Caco-2 (cell line): Measurements from ENCODE around the gene RPA1. TPM values are rescaled to one million over a fixed set of nuclear protein-coding genes. Genes with fewer than 3 reads are reported as not detected.

Source experiments
- BruUV-seq: library from RNA; stranded (reverse); fragments of 400-500 nt; replicated peaks from 2 replicates; lab custom pipeline; 2021; lab: Mats Ljungman, UMichigan
- CTCF ChIA-PET: fragments of 300-600 bp; sonication (Branson Sonifier 250); formaldehyde crosslinking; loops from one replicate; lab custom pipeline; 2022; ENCODE audit warnings: antibody characterized with exemption; lab: Charles Lee
- POLR2A ChIA-PET: fragments of 300-600 bp; sonication (Branson Sonifier 250); formaldehyde crosslinking; loops from one replicate; lab custom pipeline; 2022; ENCODE audit warnings: antibody characterized with exemption; lab: Charles Lee
- DNase-seq, 2 experiments: peaks; one replicate each; pipeline versions ENCODE4 v3.0.0 to v3.0.0-alpha.2; 2020 to 2022
- H3K27me3 ChIP-seq: replicated peaks from 2 replicates; pipeline ENCODE4 v1.6.0; 2011; ENCODE audit warnings: low read length; ENCODE audit not compliant: control insufficient read depth, insufficient read depth
- H3K36me3 ChIP-seq: 2 replicates; pipeline ENCODE4 v1.5.1; 2011; ENCODE audit warnings: low read length; ENCODE audit not compliant: control insufficient read depth, insufficient read depth
- H3K4me1 ChIP-seq: fragments of 250-450 bp; sonication (Bioruptor Pico); 2 replicates; pipeline ENCODE4 v1.5.1; 2020; ENCODE audit warnings: mild to moderate bottlenecking
- H3K4me3 ChIP-seq: 2 replicates; pipeline ENCODE4 v1.5.1; 2011; ENCODE audit warnings: low read depth, mild to moderate bottlenecking, control low read depth, low read length
- H3K9me3 ChIP-seq: fragments of 250-450 bp; sonication (Bioruptor Pico); 2 replicates; pipeline ENCODE4 v1.5.1; 2020; ENCODE audit warnings: mild to moderate bottlenecking, moderate library complexity
- H3K27ac Mint-ChIP-seq: one replicate; pipeline ENCODE4 v1.8.0; 2022; ENCODE audit warnings: mixed read lengths; ENCODE audit not compliant: unreplicated experiment
- H3K27me3 Mint-ChIP-seq: one replicate; pipeline ENCODE4 v1.8.0; 2022; ENCODE audit warnings: mixed read lengths; ENCODE audit not compliant: insufficient read depth, unreplicated experiment
- H3K36me3 Mint-ChIP-seq: one replicate; pipeline ENCODE4 v1.8.0; 2022; ENCODE audit warnings: mild to moderate bottlenecking, mixed read lengths; ENCODE audit not compliant: insufficient read depth, unreplicated experiment
- H3K4me1 Mint-ChIP-seq: one replicate; pipeline ENCODE4 v1.8.0; 2022; ENCODE audit warnings: low read depth, mixed read lengths; ENCODE audit not compliant: unreplicated experiment
- H3K4me3 Mint-ChIP-seq: one replicate; pipeline ENCODE4 v1.8.0; 2022; ENCODE audit warnings: mild to moderate bottlenecking, moderate library complexity, mixed read lengths; ENCODE audit not compliant: unreplicated experiment
- H3K9me3 Mint-ChIP-seq: one replicate; pipeline ENCODE4 v1.8.0; 2022; ENCODE audit warnings: mixed read lengths; ENCODE audit not compliant: unreplicated experiment
- intact Hi-C: fragments of 100-400 bp; cut with micrococcal nuclease; formaldehyde crosslinking; loops from one replicate; pipeline ENCODE4 v1.10.0; 2022; ENCODE audit not compliant: unreplicated experiment
- total RNA-seq: library from RNA; stranded (reverse); gene quantifications from 2 replicates; pipeline ENCODE4 v1.2.3, GENCODE V29; 2022
- TF ChIP-seq, protein P1 (sequence below), 2 experiments: fragments of 200-600 bp in 1 of 2; IDR thresholded peaks; 1 replicate in 1 of 2; 2 replicates in 1 of 2; pipeline versions ENCODE4 v1.5.1 to v1.8.0; 2011 to 2022; ENCODE audit warnings: antibody characterized with exemption in 1 of 2, control low read depth in 1 of 2, inconsistent platforms in 1 of 2, low read depth in 1 of 2, low read length in 1 of 2, mild to moderate bottlenecking in 1 of 2, moderate library complexity in 1 of 2; ENCODE audit not compliant: insufficient read depth in 1 of 2, severe bottlenecking in 1 of 2, unreplicated experiment in 1 of 2

RPA1 gene
- total RNA-seq, 1 experiment from 2014 or later: 167 TPM

GRCh38 chr17:1860978-1861377 is 31.2 kb downstream of the RPA1 start:
- no peaks in the 10 kb centered on the region for H3K4me1 Mint-ChIP-seq
- H3K4me1 ChIP-seq: no peaks in the 10 kb centered on the region
- CTCF ChIA-PET: no interaction called here
- H3K4me3 ChIP-seq: no peak overlapping the region
- no peaks in the 10 kb centered on the region for H3K9me3 ChIP-seq
- no TSS peak for BruUV-seq
- no peaks in the 10 kb centered on the region for H3K27me3 Mint-ChIP-seq
- no peaks in the 10 kb centered on the region for H3K9me3 Mint-ChIP-seq
- H3K36me3 ChIP-seq: peaks cover 2% of the 10 kb centered on the region; the same call in 1 of the 2 replicates
- POLR2A ChIA-PET: no interaction called here
- intact Hi-C loops: loop anchor here (10.0 kb wide), 1 partner anchor 146 kb away; the partner anchor contains the start of gene TLCD2
- H3K27ac Mint-ChIP-seq: no peak overlapping the region
- no peak overlapping the region for H3K4me3 Mint-ChIP-seq
- TF ChIP-seq, protein P1, sequence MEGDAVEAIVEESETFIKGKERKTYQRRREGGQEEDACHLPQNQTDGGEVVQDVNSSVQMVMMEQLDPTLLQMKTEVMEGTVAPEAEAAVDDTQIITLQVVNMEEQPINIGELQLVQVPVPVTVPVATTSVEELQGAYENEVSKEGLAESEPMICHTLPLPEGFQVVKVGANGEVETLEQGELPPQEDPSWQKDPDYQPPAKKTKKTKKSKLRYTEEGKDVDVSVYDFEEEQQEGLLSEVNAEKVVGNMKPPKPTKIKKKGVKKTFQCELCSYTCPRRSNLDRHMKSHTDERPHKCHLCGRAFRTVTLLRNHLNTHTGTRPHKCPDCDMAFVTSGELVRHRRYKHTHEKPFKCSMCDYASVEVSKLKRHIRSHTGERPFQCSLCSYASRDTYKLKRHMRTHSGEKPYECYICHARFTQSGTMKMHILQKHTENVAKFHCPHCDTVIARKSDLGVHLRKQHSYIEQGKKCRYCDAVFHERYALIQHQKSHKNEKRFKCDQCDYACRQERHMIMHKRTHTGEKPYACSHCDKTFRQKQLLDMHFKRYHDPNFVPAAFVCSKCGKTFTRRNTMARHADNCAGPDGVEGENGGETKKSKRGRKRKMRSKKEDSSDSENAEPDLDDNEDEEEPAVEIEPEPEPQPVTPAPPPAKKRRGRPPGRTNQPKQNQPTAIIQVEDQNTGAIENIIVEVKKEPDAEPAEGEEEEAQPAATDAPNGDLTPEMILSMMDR (IDR thresholded peaks at IDR 0.05; ENCODE audit: insufficient read depth in 1 of 2, low read depth in 1 of 2, low read length in 1 of 2, severe bottlenecking in 1 of 2, unreplicated experiment in 1 of 2): no peak
- peaks cover 53% of the 10 kb centered on the region for H3K36me3 Mint-ChIP-seq
- H3K27me3 ChIP-seq: no peaks in the 10 kb centered on the region
- DNase-seq: no peak

DNA sequence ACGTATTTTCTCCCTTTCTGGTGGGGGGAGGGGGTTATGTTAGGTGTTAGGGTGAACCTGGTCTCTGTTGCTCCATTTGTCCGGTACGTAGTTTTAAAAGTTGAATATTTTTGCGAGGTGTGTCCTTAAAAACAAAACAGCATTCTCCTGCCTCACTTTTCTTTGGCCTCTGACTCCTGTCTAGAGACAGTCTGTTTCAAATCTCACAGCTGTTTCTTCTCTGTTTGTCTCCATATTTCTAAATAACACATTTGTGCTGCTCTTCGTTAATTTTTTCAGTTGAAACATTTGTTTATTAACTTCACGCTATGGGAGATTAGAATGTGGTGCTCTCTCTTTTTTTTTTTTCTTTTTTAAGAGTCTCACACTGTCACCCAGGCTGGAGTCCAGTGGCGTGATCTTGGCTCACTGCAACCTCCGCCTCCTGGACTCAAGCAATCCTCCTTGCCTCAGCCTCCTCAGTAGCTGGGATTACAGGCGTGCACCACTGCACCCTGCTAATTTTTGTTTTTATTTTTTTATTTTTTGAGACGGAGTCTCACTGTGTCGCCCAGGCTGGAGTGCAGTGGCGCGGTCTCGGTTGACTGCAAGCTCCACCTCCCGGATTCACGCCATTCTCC is 31.7 kb downstream of the RPA1 start:
- no peaks in the 10 kb centered on the region for H3K4me1 ChIP-seq
- Mint-ChIP-seq H3K27ac (no peak overlapping the region), H3K27me3 (no peaks in the 10 kb centered on the region), H3K4me1 (peaks cover under 1% of the 10 kb centered on the region), H3K9me3 (no peaks in the 10 kb centered on the region), H3K36me3 (peaks cover 50% of the 10 kb centered on the region), H3K4me3 (no peak overlapping the region)
- intact Hi-C loops: loop anchor here (10.0 kb wide), 1 partner anchor 147 kb away; the partner anchor contains the start of gene TLCD2
- no peaks in the 10 kb centered on the region for H3K27me3 ChIP-seq
- no TSS peak for BruUV-seq
- no peaks in the 10 kb centered on the region for H3K9me3 ChIP-seq
- ChIA-PET CTCF (no interaction called here), POLR2A (interaction anchor here (0.5 kb wide), 1 partner anchor 194 kb away, joined by 5 read pairs; no protein-coding TSS in a partner anchor)
- no peak overlapping the region for H3K4me3 ChIP-seq
- no peak for DNase-seq
- peaks cover 2% of the 10 kb centered on the region; the same call in 1 of the 2 replicates for H3K36me3 ChIP-seq
- TF ChIP-seq, protein P1 (IDR thresholded peaks at IDR 0.05; ENCODE audit: insufficient read depth in 1 of 2, low read depth in 1 of 2, low read length in 1 of 2, severe bottlenecking in 1 of 2, unreplicated experiment in 1 of 2): no peak

DNA sequence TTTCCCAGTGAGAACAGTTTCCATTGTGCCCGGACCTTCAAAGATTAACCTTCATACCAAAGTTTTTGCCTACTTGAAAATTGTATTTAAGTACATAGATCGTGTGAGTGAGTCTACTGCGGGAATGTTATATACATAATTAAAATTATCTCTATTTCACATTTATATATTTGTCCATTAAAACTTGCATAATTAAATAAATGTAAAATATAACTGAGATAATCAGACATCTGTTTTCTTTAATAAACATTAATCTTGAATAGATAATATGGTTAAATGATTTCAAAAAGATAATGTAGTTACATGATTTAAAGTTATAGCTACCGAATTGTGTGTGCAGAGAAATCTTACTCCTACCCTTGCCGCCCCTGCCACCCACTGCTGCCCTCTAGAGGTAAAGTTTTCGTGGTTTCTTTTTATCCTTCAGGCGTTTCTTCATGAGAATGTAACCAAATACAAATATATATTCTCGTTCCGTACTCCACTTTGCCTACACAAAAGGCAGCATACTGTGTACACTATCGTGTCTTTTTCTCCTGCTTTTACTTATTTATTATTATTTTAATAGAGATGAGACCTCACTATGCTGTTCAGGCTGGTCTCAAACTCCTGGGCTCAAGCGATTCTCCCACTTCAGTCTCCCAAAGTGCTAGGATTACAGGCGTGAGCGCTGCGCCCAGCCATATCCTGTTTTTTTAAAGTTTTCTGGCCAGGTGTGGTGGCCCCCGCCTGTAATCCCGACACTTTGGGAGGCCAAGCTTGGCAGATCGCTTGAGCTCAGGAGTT is 35.6 kb downstream of the RPA1 start:
- TF ChIP-seq, protein P1 (IDR thresholded peaks at IDR 0.05; ENCODE audit: insufficient read depth in 1 of 2, low read depth in 1 of 2, low read length in 1 of 2, severe bottlenecking in 1 of 2, unreplicated experiment in 1 of 2): peak; percentile 62 to 71
- Histone ChIP-seq H3K4me3 (no peak overlapping the region), H3K36me3 (peaks cover 2% of the 10 kb centered on the region; the same call in 1 of the 2 replicates), H3K9me3 (no peaks in the 10 kb centered on the region), H3K4me1 (no peaks in the 10 kb centered on the region), H3K27me3 (no peaks in the 10 kb centered on the region)
- peak in 1 of 2 experiments; percentile 71 for DNase-seq
- POLR2A ChIA-PET: interaction anchor here (0.5 to 0.7 kb wide), 2 partner anchors 141 to 149 kb away, joined by 3 to 4 read pairs; partner anchors contain the start of gene WDR81
- Mint-ChIP-seq H3K27ac (no peak overlapping the region), H3K4me1 (peaks cover 6% of the 10 kb centered on the region), H3K36me3 (peaks cover 45% of the 10 kb centered on the region), H3K9me3 (no peaks in the 10 kb centered on the region), H3K4me3 (no peak overlapping the region), H3K27me3 (no peaks in the 10 kb centered on the region)
- BruUV-seq: no TSS peak
- CTCF ChIA-PET: interaction anchor here (0.7 to 1.4 kb wide), 7 partner anchors 50 to 197 kb away, joined by 3 to 8 read pairs (median 4); no protein-coding TSS in a partner anchor
- intact Hi-C loops: loop anchor here (10.0 kb wide), 1 partner anchor 151 kb away; the partner anchor contains the start of gene TLCD2
